ENCODE results near the gene ZBTB7B. TPM values are rescaled to one million over a fixed set of nuclear protein-coding genes. Genes with fewer than 3 reads are reported as not detected.

Gene ZBTB7B
- total and polyA plus RNA-seq, 9 of the 15 experiments (the other 6 are each of a cell fraction or from before 2014, with no cell fraction given): 0.04 to 46.5 (median 15.2) TPM

- TF ChIP-seq ARID4B (CRISPR knock-in tag; IDR thresholded peaks at IDR 0.05) (peak; percentile 58; the same call in 1 of the 2 replicates), HDGF (IDR thresholded peaks at IDR 0.05) (0 out of 2 replicates have a peak, but pooled peaks have one; percentile 39), NEUROD1 (IDR thresholded peaks at IDR 0.05; ENCODE audit: borderline replicate concordance, low read depth, low read length, partially characterized antibody) (peak; percentile 13), NONO (IDR thresholded peaks at IDR 0.05; ENCODE audit: low read depth in 2 of 2, low read length in 1 of 2) (0 out of 4 replicates have a peak, but pooled peaks of 1 of the 2 experiments have one; percentile 20), SPI1 (IDR thresholded peaks at IDR 0.05; ENCODE audit: borderline replicate concordance, low read depth, low read length) (0 out of 2 replicates have a peak, but pooled peaks have one; percentile 7), NCOR1 (IDR thresholded peaks at IDR 0.05) (no peak), CBFB (CRISPR knock-in tag; IDR thresholded peaks at IDR 0.05) (0 out of 2 replicates have a peak, but pooled peaks have one; percentile 69), ZFP1 (CRISPR knock-in tag; IDR thresholded peaks at IDR 0.05) (no peak), TCF7 (IDR thresholded peaks at IDR 0.05; ENCODE audit: borderline replicate concordance) (no peak), ILF3 (IDR thresholded peaks at IDR 0.05; ENCODE audit: borderline replicate concordance) (no peak), NELFE (IDR thresholded peaks at IDR 0.05; ENCODE audit: insufficient read depth, insufficient read length) (no peak), DMBX1 (CRISPR knock-in tag; IDR thresholded peaks at IDR 0.05; ENCODE audit: borderline replicate concordance) (no peak), CBX3 (IDR thresholded peaks at IDR 0.05; ENCODE audit: borderline replicate concordance in 1 of 2, low read length in 2 of 2) (0 out of 3 replicates have a peak, but pooled peaks of 1 of the 2 experiments have one; percentile 25), FOXA3 (CRISPR knock-in tag; conservative IDR thresholded peaks at IDR 0.05 in 1 of 2, IDR thresholded peaks at IDR 0.05 in 1 of 2) (peak in 1 of 2 experiments; percentile 71; a peak in 1 of 4 replicates), XRCC5 (IDR thresholded peaks at IDR 0.05; ENCODE audit: low read depth, low read length) (0 out of 2 replicates have a peak, but pooled peaks have one; percentile 41), KLF13 (tag; IDR thresholded peaks at IDR 0.05; ENCODE audit: borderline replicate concordance, low read depth) (no peak), NFE2L1 (tag; IDR thresholded peaks at IDR 0.05; ENCODE audit: borderline replicate concordance, low read depth) (no peak), SLC30A9 (CRISPR knock-in tag; IDR thresholded peaks at IDR 0.05) (no peak), NFIC (IDR thresholded peaks at IDR 0.05) (peak; percentile 97), GTF2A2 (tag; IDR thresholded peaks at IDR 0.05) (no peak), TBP (optimal IDR thresholded peaks at IDR 0.05; ENCODE audit: low read depth, low read length) (peak; percentile 19), TEAD4 (IDR thresholded peaks at IDR 0.05; ENCODE audit: low read length) (no peak), TEAD4 (CRISPR knock-in tag; IDR thresholded peaks at IDR 0.05; ENCODE audit: borderline replicate concordance) (no peak), COPS2 (conservative IDR thresholded peaks at IDR 0.05) (no peak), RUNX1 (IDR thresholded peaks at IDR 0.05; ENCODE audit: low read depth) (no peak), ZNF239 (CRISPR knock-in tag; IDR thresholded peaks at IDR 0.05) (no peak)
Observed at GRCh38 chr1:155061381-155062150, 59.0 kb downstream of the ZBTB7B start (continued).

Data from K562 (cell line).